H9 (cell line): ENCODE results near the gene MACC1. TPM values are rescaled to one million over a fixed set of nuclear protein-coding genes. Genes with fewer than 3 reads are reported as not detected.
A peak's percentile ranks its signal among the peaks of the same experiment; 100 is the strongest.

Experiments used
- DNase-seq: peaks from one replicate; pipeline ENCODE4 v3.0.0-alpha.2; 2017
- H2AFZ ChIP-seq: one replicate; pipeline ENCODE4 v1.6.1; 2013; ENCODE audit warnings: mild to moderate bottlenecking, low read length, control low read depth, moderate library complexity
- H2AK5ac ChIP-seq: 2 replicates; pipeline ENCODE4 v1.6.1; 2013; ENCODE audit warnings: low read length, control low read depth, mixed read lengths; ENCODE audit not compliant: insufficient read length
- H2BK120ac ChIP-seq: one replicate; pipeline ENCODE4 v1.6.1; 2013; ENCODE audit warnings: low read depth, mild to moderate bottlenecking, low read length, control low read depth, inconsistent platforms; ENCODE audit not compliant: poor library complexity, severe bottlenecking
- H2BK12ac ChIP-seq: 2 replicates; pipeline ENCODE4 v1.6.1; 2013; ENCODE audit warnings: low read length, control low read depth, mixed read lengths, low read depth; ENCODE audit not compliant: insufficient read length
- H2BK15ac ChIP-seq: 2 replicates; pipeline ENCODE4 v1.6.1; 2013; ENCODE audit warnings: low read depth, low read length, control low read depth
- H2BK20ac ChIP-seq: one replicate; pipeline ENCODE4 v1.6.1; 2013; ENCODE audit warnings: low read depth, mild to moderate bottlenecking, low read length, control low read depth, inconsistent platforms; ENCODE audit not compliant: poor library complexity, severe bottlenecking
- H2BK5ac ChIP-seq: 2 replicates; pipeline ENCODE4 v1.6.1; 2013; ENCODE audit warnings: low read length, control low read depth, mixed read lengths; ENCODE audit not compliant: insufficient read length
- H3K14ac ChIP-seq: 2 replicates; pipeline ENCODE4 v1.6.1; 2013; ENCODE audit warnings: low read length, control low read depth; ENCODE audit not compliant: insufficient read depth
- H3K18ac ChIP-seq: 2 replicates; pipeline ENCODE4 v1.6.1; 2013; ENCODE audit warnings: low read depth, mild to moderate bottlenecking, mixed read lengths, low read length, control low read depth; ENCODE audit not compliant: insufficient read length
- H3K23ac ChIP-seq: 2 replicates; pipeline ENCODE4 v1.6.1; 2013; ENCODE audit warnings: low read length, control low read depth, mixed read lengths, low read depth; ENCODE audit not compliant: insufficient read length
- H3K23me2 ChIP-seq: 2 replicates; pipeline ENCODE4 v1.6.1; 2013; ENCODE audit warnings: low read depth, mild to moderate bottlenecking, mixed read lengths, low read length, control low read depth; ENCODE audit not compliant: insufficient read length, poor library complexity, severe bottlenecking
- H3K27ac ChIP-seq: 2 replicates; pipeline ENCODE4 v1.5.1; 2013; ENCODE audit warnings: low read length, control low read depth, mixed read lengths, low read depth; ENCODE audit not compliant: insufficient read length
- H3K27me3 ChIP-seq: 2 replicates; pipeline ENCODE4 v1.6.1; 2013; ENCODE audit warnings: low read length, control low read depth, inconsistent platforms; ENCODE audit not compliant: insufficient read depth
- H3K4ac ChIP-seq: 2 replicates; pipeline ENCODE4 v1.6.1; 2013; ENCODE audit warnings: low read depth, mild to moderate bottlenecking, control low read depth, inconsistent platforms, low read length, moderate library complexity
- H3K4me1 ChIP-seq: 2 replicates; pipeline ENCODE4 v1.6.1; 2013; ENCODE audit warnings: low read length, control low read depth, inconsistent platforms; ENCODE audit not compliant: insufficient read depth
- H3K4me2 ChIP-seq: 2 replicates; pipeline ENCODE4 v1.6.1; 2013; ENCODE audit warnings: low read length, control low read depth, mixed read lengths; ENCODE audit not compliant: insufficient read length, insufficient read depth
- H3K56ac ChIP-seq: 2 replicates; pipeline ENCODE4 v1.6.1; 2013; ENCODE audit warnings: low read depth, mild to moderate bottlenecking, mixed read lengths, low read length, control low read depth; ENCODE audit not compliant: insufficient read length
- H3K79me1 ChIP-seq: 2 replicates; pipeline ENCODE4 v1.6.1; 2013; ENCODE audit warnings: low read depth, mild to moderate bottlenecking, moderate library complexity, low read length, control low read depth, inconsistent platforms; ENCODE audit not compliant: insufficient read depth, poor library complexity, severe bottlenecking
- H3K79me2 ChIP-seq: 2 replicates; pipeline ENCODE4 v1.6.1; 2013; ENCODE audit warnings: low read length, control low read depth, inconsistent platforms; ENCODE audit not compliant: insufficient read depth
- H3K9ac ChIP-seq: 2 replicates; pipeline ENCODE4 v1.6.1; 2013; ENCODE audit warnings: low read length, control low read depth, mixed read lengths; ENCODE audit not compliant: insufficient read length; ENCODE audit errors: extremely low read depth
- H3K9me3 ChIP-seq: one replicate; pipeline ENCODE4 v1.6.1; 2013; ENCODE audit warnings: low read depth, low read length, inconsistent platforms; ENCODE audit not compliant: control insufficient read depth
- H3T11ph ChIP-seq: one replicate; pipeline ENCODE4 v1.6.1; 2013; ENCODE audit warnings: mild to moderate bottlenecking, low read length, control low read depth, inconsistent platforms
- H4K20me1 ChIP-seq: one replicate; pipeline ENCODE4 v1.6.1; 2013; ENCODE audit not compliant: control insufficient read depth, insufficient read length, insufficient read depth
- H4K5ac ChIP-seq: 2 replicates; pipeline ENCODE4 v1.6.1; 2013; ENCODE audit warnings: low read depth, mild to moderate bottlenecking, mixed read lengths, low read length, control low read depth; ENCODE audit not compliant: insufficient read length
- H4K8ac ChIP-seq: replicated peaks from 2 replicates; pipeline ENCODE4 v1.6.1; 2013; ENCODE audit warnings: low read length, control low read depth, mixed read lengths, low read depth; ENCODE audit not compliant: insufficient read length
- H4K91ac ChIP-seq: 2 replicates; pipeline ENCODE4 v1.6.1; 2013; ENCODE audit warnings: low read depth, mild to moderate bottlenecking, moderate library complexity, mixed read lengths, low read length, control low read depth; ENCODE audit not compliant: insufficient read length
- H3K27ac Mint-ChIP-seq, 3 experiments: 2 replicates in 2 of 3; 3 replicates in 1 of 3; pipeline ENCODE4 v1.8.0; 2020 to 2021; ENCODE audit warnings: mixed read lengths in 3 of 3, mild to moderate bottlenecking in 1 of 3, moderate library complexity in 1 of 3
- H3K27me3 Mint-ChIP-seq: 2 replicates; pipeline ENCODE4 v1.8.0; 2021; ENCODE audit warnings: low read depth, mild to moderate bottlenecking, moderate library complexity, mixed read lengths
- H3K36me3 Mint-ChIP-seq, 3 experiments: 2 replicates in 2 of 3; 3 replicates in 1 of 3; pipeline ENCODE4 v1.8.0; 2020 to 2021; ENCODE audit warnings: low read depth in 3 of 3, mixed read lengths in 3 of 3; ENCODE audit not compliant: insufficient read depth in 1 of 3
- H3K4me1 Mint-ChIP-seq, 2 experiments: 2 replicates each; pipeline ENCODE4 v1.8.0; 2020; ENCODE audit warnings: mixed read lengths in 2 of 2
- H3K4me3 Mint-ChIP-seq, 2 experiments: 2 replicates in 1 of 2; 3 replicates in 1 of 2; pipeline ENCODE4 v1.8.0; 2020 to 2021; ENCODE audit warnings: mild to moderate bottlenecking in 2 of 2, mixed read lengths in 2 of 2, moderate library complexity in 1 of 2
- H3K9me3 Mint-ChIP-seq, 2 experiments: 2 replicates in 1 of 2; 3 replicates in 1 of 2; pipeline ENCODE4 v1.8.0; 2020; ENCODE audit warnings: mild to moderate bottlenecking in 2 of 2, mixed read lengths in 2 of 2, moderate library complexity in 1 of 2
- total RNA-seq: library from RNA; stranded (reverse); gene quantifications from 2 replicates; pipeline ENCODE4 v1.2.1, GENCODE V29; 2021
- TF ChIP-seq, protein P1 (sequence below): fragments of 200-600 bp; sonication (generic); conservative IDR thresholded peaks from 3 replicates; pipeline ENCODE4 v1.8.0; 2021; ENCODE audit warnings: antibody characterized with exemption, mild to moderate bottlenecking

MACC1 gene
- total RNA-seq, 1 experiment from 2014 or later: 11.0 TPM

DNA sequence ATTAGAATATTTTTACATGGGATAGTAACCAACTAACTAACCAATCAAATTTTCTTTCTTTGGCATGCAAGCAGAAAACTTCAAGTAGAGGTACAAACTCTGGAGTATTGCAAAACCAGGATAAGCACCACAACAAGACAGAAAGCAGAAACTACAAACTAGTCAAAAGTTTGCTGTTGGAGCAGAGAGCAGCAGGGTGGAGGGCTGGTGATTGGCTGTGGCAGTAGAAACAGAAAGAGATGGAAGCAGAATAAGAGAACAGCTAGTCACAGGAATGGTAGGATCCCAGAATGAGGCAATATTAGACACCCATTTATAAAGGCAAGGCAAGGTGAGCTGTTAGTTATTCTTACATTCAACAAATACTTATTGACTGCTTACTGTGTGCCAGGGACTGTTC, 6.8 kb upstream of the MACC1 start:
- H2AFZ ChIP-seq: no peak overlapping the region
- H4K20me1 ChIP-seq: no peaks in the 10 kb centered on the region
- H4K5ac ChIP-seq: no peak overlapping the region
- no peak overlapping the region for H2BK20ac ChIP-seq
- Mint-ChIP-seq H3K4me3 (no peak overlapping the region), H3K36me3 (no peaks in the 10 kb centered on the region), H3K9me3 (no peaks in the 10 kb centered on the region), H3K4me1 (peaks cover 14 to 24% of the 10 kb centered on the region in 2 experiments), H3K27me3 (no peaks in the 10 kb centered on the region), H3K27ac (peak overlapping the region in 1 of 3 experiments; percentile 15; a peak in 1 of 7 replicates)
- H2AK5ac ChIP-seq: no peak overlapping the region
- H3K4me2 ChIP-seq: no peak overlapping the region
- no peak overlapping the region for H2BK15ac ChIP-seq
- no peak overlapping the region for H3K23ac ChIP-seq
- H3K9ac ChIP-seq: no peak overlapping the region
- H3K4me1 ChIP-seq: peaks cover 9% of the 10 kb centered on the region; the same call in 1 of the 2 replicates
- no peaks in the 10 kb centered on the region for H3K79me2 ChIP-seq
- H3K9me3 ChIP-seq: no peaks in the 10 kb centered on the region
- DNase-seq: no peak
- no peak overlapping the region for H3K14ac ChIP-seq
- no peak overlapping the region for H4K91ac ChIP-seq
- H3T11ph ChIP-seq: no peak overlapping the region
- H3K56ac ChIP-seq: no peak overlapping the region
- H2BK5ac ChIP-seq: no peak overlapping the region
- TF ChIP-seq, protein P1, sequence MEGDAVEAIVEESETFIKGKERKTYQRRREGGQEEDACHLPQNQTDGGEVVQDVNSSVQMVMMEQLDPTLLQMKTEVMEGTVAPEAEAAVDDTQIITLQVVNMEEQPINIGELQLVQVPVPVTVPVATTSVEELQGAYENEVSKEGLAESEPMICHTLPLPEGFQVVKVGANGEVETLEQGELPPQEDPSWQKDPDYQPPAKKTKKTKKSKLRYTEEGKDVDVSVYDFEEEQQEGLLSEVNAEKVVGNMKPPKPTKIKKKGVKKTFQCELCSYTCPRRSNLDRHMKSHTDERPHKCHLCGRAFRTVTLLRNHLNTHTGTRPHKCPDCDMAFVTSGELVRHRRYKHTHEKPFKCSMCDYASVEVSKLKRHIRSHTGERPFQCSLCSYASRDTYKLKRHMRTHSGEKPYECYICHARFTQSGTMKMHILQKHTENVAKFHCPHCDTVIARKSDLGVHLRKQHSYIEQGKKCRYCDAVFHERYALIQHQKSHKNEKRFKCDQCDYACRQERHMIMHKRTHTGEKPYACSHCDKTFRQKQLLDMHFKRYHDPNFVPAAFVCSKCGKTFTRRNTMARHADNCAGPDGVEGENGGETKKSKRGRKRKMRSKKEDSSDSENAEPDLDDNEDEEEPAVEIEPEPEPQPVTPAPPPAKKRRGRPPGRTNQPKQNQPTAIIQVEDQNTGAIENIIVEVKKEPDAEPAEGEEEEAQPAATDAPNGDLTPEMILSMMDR: no peak
- H3K4ac ChIP-seq: no peak overlapping the region
- H3K23me2 ChIP-seq: no peaks in the 10 kb centered on the region
- no peak overlapping the region for H3K18ac ChIP-seq
- H2BK120ac ChIP-seq: no peak overlapping the region
- H3K27me3 ChIP-seq: no peaks in the 10 kb centered on the region
- H3K27ac ChIP-seq: no peak overlapping the region
- H2BK12ac ChIP-seq: no peak overlapping the region
- no peak overlapping the region for H4K8ac ChIP-seq
- H3K79me1 ChIP-seq: no peaks in the 10 kb centered on the region
